ENCODE measurements around the gene GARNL3. TPM values are rescaled to one million over a fixed set of nuclear protein-coding genes. Genes with fewer than 3 reads are reported as not detected.

Gene GARNL3
- total and polyA plus RNA-seq, 2 donors (not counting 3 experiments of a cell fraction or from before 2014, with no cell fraction given), result 1.4 to 8.3 TPM

DNA sequence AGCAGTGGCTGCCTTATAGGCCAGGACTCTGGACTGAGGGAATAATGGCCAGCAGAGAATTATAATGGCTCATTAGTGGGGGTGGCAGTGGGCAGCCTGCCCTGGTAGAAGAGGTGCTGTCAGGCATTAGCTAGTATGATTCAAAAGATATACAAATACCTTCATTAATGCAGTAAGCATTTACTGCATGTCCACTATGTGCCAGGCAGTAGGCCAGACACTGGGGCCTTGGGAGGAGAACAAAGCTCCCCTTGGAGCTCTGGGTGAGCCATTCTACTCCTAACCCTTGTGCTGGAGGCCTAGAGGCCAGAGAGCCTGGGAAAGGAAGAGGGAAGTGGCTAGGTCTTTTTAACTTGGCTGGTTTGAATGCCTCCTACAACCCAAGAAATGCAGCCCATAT is 2.0 kb upstream of the GARNL3 start:
- POLR2A ChIA-PET, result no interaction called here
- no peak overlapping the region for H3K4me2 ChIP-seq (ENCODE audit: insufficient read depth, low read length)
- no peak for FAIRE-seq
- no peak overlapping the region for H2AFZ ChIP-seq (ENCODE audit: low read depth, low read length)
- H3K4me3 ChIP-seq (replicated peaks in 1 of 3; ENCODE audit: insufficient read depth in 1 of 3, low read depth in 1 of 3, low read length in 3 of 3), result no peak overlapping the region
- no peak overlapping the region for H3K9ac ChIP-seq (replicated peaks; ENCODE audit: extremely low read depth, insufficient read depth, low read length)
- no peak overlapping the region for H3K27ac ChIP-seq (ENCODE audit: insufficient read depth, low read depth, low read length)
- H3K9me3 ChIP-seq (replicated peaks; ENCODE audit: control insufficient read depth, insufficient read depth, low read length), result no peaks in the 10 kb centered on the region
- DNase-seq (ENCODE audit: low read depth, low spot score), result no peak
- no peaks in the 10 kb centered on the region for H3K27me3 ChIP-seq (ENCODE audit: control insufficient read depth in 2 of 2, insufficient read depth in 2 of 2, low read length in 2 of 2)
- no TSS peak for BruUV-seq (replicated peaks)
- CTCF ChIA-PET, result interaction anchor here (0.7 kb wide), 1 partner anchor 10 kb away, joined by 3 read pairs; no protein-coding TSS in a partner anchor
- no peaks in the 10 kb centered on the region for H3K79me2 ChIP-seq (ENCODE audit: control insufficient read depth, insufficient read depth, low read length)
- no peak for TF ChIP-seq JUN (IDR thresholded peaks at IDR 0.05; ENCODE audit: borderline replicate concordance, insufficient read depth, insufficient read length, low read depth)
- TF ChIP-seq FOS (IDR thresholded peaks at IDR 0.05; ENCODE audit: borderline replicate concordance, insufficient read depth, low read length), result no peak
- TF ChIP-seq GATA2 (IDR thresholded peaks at IDR 0.05; ENCODE audit: insufficient read depth, insufficient read length, low read depth, low read length), result no peak
- no peak for TF ChIP-seq EZH2 (IDR thresholded peaks at IDR 0.05; ENCODE audit: borderline replicate concordance, low read depth, low read length, severe bottlenecking)
- TF ChIP-seq, protein P1, sequence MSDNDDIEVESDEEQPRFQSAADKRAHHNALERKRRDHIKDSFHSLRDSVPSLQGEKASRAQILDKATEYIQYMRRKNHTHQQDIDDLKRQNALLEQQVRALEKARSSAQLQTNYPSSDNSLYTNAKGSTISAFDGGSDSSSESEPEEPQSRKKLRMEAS (IDR thresholded peaks at IDR 0.05; ENCODE audit: insufficient read depth, insufficient read length), result no peak
- TF ChIP-seq, protein P2, sequence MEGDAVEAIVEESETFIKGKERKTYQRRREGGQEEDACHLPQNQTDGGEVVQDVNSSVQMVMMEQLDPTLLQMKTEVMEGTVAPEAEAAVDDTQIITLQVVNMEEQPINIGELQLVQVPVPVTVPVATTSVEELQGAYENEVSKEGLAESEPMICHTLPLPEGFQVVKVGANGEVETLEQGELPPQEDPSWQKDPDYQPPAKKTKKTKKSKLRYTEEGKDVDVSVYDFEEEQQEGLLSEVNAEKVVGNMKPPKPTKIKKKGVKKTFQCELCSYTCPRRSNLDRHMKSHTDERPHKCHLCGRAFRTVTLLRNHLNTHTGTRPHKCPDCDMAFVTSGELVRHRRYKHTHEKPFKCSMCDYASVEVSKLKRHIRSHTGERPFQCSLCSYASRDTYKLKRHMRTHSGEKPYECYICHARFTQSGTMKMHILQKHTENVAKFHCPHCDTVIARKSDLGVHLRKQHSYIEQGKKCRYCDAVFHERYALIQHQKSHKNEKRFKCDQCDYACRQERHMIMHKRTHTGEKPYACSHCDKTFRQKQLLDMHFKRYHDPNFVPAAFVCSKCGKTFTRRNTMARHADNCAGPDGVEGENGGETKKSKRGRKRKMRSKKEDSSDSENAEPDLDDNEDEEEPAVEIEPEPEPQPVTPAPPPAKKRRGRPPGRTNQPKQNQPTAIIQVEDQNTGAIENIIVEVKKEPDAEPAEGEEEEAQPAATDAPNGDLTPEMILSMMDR (IDR thresholded peaks at IDR 0.05; ENCODE audit: extremely low read depth in 1 of 2, insufficient read depth in 1 of 2, low read depth in 1 of 2, low read length in 2 of 2), result no peak
- TF ChIP-seq POLR2AphosphoS5 (IDR thresholded peaks at IDR 0.05; ENCODE audit: insufficient read depth, low read depth, low read length), result no peak
- no peak for TF ChIP-seq MYC (IDR thresholded peaks at IDR 0.05; ENCODE audit: low read depth, low read length)
- TF ChIP-seq POLR2A (IDR thresholded peaks at IDR 0.05; ENCODE audit: low read depth, low read length), result no peak
- no peaks in the 10 kb centered on the region for H3K4me1 ChIP-seq (ENCODE audit: control insufficient read depth, extremely low read depth, insufficient read depth, low read length)
- dilution Hi-C loops (cut with MboI; ENCODE audit: extremely low pct_ligation_motif_present, low sequenced_read_pairs), result no loop called here
- H3K36me3 ChIP-seq (ENCODE audit: control insufficient read depth in 2 of 2, extremely low read depth in 1 of 2, insufficient read depth in 2 of 2, low read length in 2 of 2), result no peaks in the 10 kb centered on the region
- no peaks in the 10 kb centered on the region for H4K20me1 ChIP-seq (replicated peaks; ENCODE audit: control insufficient read depth, extremely low read depth, insufficient read depth, low read length)
- H3K9me1 ChIP-seq (replicated peaks; ENCODE audit: control insufficient read depth, extremely low read depth, insufficient read depth, low read length), result no peaks in the 10 kb centered on the region
- intact Hi-C loops (cut with micrococcal nuclease), result no loop called here
